Esophagus squamous epithelium (tissue), 4 donors: ENCODE data around the gene DYNC1I2.

Source experiments
- CTCF ChIP-seq, 6 experiments: fragments of 450-650 bp in 4 of 6; fragments of 200-600 bp in 2 of 6; sonication (generic) in 2 of 6; IDR thresholded peaks; one replicate each; pipeline ENCODE4 v1.5.1; 2016 to 2019; ENCODE audit warnings: antibody characterized with exemption in 6 of 6, mild to moderate bottlenecking in 4 of 6, moderate library complexity in 4 of 6
- POLR2A ChIP-seq, 4 donors: fragments of 450-650 bp; IDR thresholded peaks; one replicate each; pipeline ENCODE4 v1.6.1; 2017; ENCODE audit warnings: antibody characterized with exemption in 4 of 4, mild to moderate bottlenecking in 4 of 4, moderate library complexity in 3 of 4

GRCh38 chr2:171793691-171794678 is 106.7 kb downstream of the DYNC1I2 start:
- TF ChIP-seq CTCF (IDR thresholded peaks at IDR 0.05) (no peak), POLR2A (IDR thresholded peaks at IDR 0.05) (no peak)
